B cell (primary cell): ENCODE measurements around the gene SMIM35. TPM values are rescaled to one million over a fixed set of nuclear protein-coding genes. Genes with fewer than 3 reads are reported as not detected.

Source experiments
- ATAC-seq: fragments of 200-7000 bp; cut with Tn5 transposase; one replicate; pipeline ENCODE4 v1.10.0; 2021; ENCODE audit warnings: low read depth, mild to moderate bottlenecking, moderate number of reproducible peaks, moderate library complexity
- CTCF ChIA-PET: fragments of 350-600 bp; sonication (Branson Sonifier 250); formaldehyde crosslinking; loops from one replicate; lab custom pipeline; 2021; ENCODE audit warnings: antibody characterized with exemption, inconsistent platforms; lab: Charles Lee
- POLR2A ChIA-PET: fragments of 350-600 bp; sonication (Branson Sonifier 250); formaldehyde crosslinking; loops from one replicate; lab custom pipeline; 2021; ENCODE audit warnings: antibody characterized with exemption; lab: Charles Lee
- DNase-seq: peaks from one replicate; pipeline ENCODE4 v3.0.0; 2013
- H2AFZ ChIP-seq: 2 replicates; pipeline ENCODE4 v1.6.1; 2012; ENCODE audit warnings: mild to moderate bottlenecking, low read depth, low read length; ENCODE audit not compliant: insufficient read depth, poor library complexity, severe bottlenecking
- H3K27ac ChIP-seq, 2 donors: 1 replicate in 1 of 2; 2 replicates in 1 of 2; pipeline ENCODE4 v1.5.1; 2012 to 2013; ENCODE audit warnings: low read length in 2 of 2, mild to moderate bottlenecking in 2 of 2, moderate library complexity in 1 of 2
- H3K27me3 ChIP-seq, 4 experiments: fragments of 200-600 bp in 1 of 4; sonication (generic) in 1 of 4; replicated peaks in 1 of 4; 1 replicate in 2 of 4; 2 replicates in 2 of 4; pipeline versions ENCODE4 v1.6.1 to v1.7.0; 2013 to 2016; ENCODE audit warnings: low read length in 3 of 4, mild to moderate bottlenecking in 2 of 4, mixed read lengths in 1 of 4, moderate library complexity in 1 of 4; ENCODE audit not compliant: insufficient read depth in 4 of 4, control insufficient read depth in 3 of 4; ENCODE audit errors: control extremely low read depth in 1 of 4
- H3K36me3 ChIP-seq, 2 experiments: replicated peaks in 1 of 2; 1 replicate in 1 of 2; 2 replicates in 1 of 2; pipeline versions ENCODE4 v1.6.1 to v1.7.1; 2013; ENCODE audit warnings: low read length in 1 of 2; ENCODE audit not compliant: insufficient read depth in 2 of 2, control insufficient read depth in 1 of 2; ENCODE audit errors: control extremely low read depth in 1 of 2, extremely low read depth in 1 of 2
- H3K4me1 ChIP-seq, 2 donors: fragments of 200-600 bp in 1 of 2; sonication (generic) in 1 of 2; 1 replicate in 1 of 2; 2 replicates in 1 of 2; pipeline versions ENCODE4 v1.5.1 to v1.6.1; 2013 to 2017; ENCODE audit warnings: low read length in 2 of 2; ENCODE audit not compliant: control insufficient read depth in 2 of 2, insufficient read depth in 2 of 2
- H3K4me2 ChIP-seq: replicated peaks from 2 replicates; pipeline ENCODE3; 2012; ENCODE audit warnings: mild to moderate bottlenecking, low read depth, low read length; ENCODE audit not compliant: poor library complexity, severe bottlenecking
- H3K4me3 ChIP-seq, 5 experiments: fragments of 200-600 bp in 1 of 5; sonication (generic) in 1 of 5; 1 replicate in 3 of 5; 2 replicates in 2 of 5; pipeline versions ENCODE4 v1.5.1 to v1.7.0; 2011 to 2016; ENCODE audit warnings: low read length in 4 of 5, mild to moderate bottlenecking in 4 of 5, low read depth in 2 of 5, control low read depth in 1 of 5, moderate library complexity in 1 of 5; ENCODE audit not compliant: insufficient read depth in 1 of 5; ENCODE audit errors: control extremely low read depth in 1 of 5, extremely low read depth in 1 of 5
- H3K79me2 ChIP-seq: fragments of 200-600 bp; sonication (generic); one replicate; pipeline ENCODE4 v1.6.0; 2016; ENCODE audit warnings: low read length; ENCODE audit not compliant: control insufficient read depth, insufficient read depth
- H3K9ac ChIP-seq: fragments of 200-600 bp; sonication (generic); 2 replicates; pipeline ENCODE4 v1.6.1; 2017; ENCODE audit warnings: mild to moderate bottlenecking, low read length, moderate library complexity
- H3K9me3 ChIP-seq, 3 donors: one replicate each; pipeline versions ENCODE4 v1.6.1 to v1.7.1; 2013; ENCODE audit warnings: low read length in 2 of 3; ENCODE audit not compliant: control insufficient read depth in 2 of 3, insufficient read depth in 1 of 3; ENCODE audit errors: control extremely low read depth in 1 of 3
- H4K20me1 ChIP-seq: 2 replicates; pipeline ENCODE4 v1.6.0; 2012; ENCODE audit warnings: mild to moderate bottlenecking, low read length; ENCODE audit not compliant: insufficient read depth, control insufficient read depth, poor library complexity, severe bottlenecking
- H3K27ac Mint-ChIP-seq: one replicate; pipeline ENCODE4 v1.8.0; 2021; ENCODE audit warnings: mixed read lengths
- H3K27me3 Mint-ChIP-seq: one replicate; pipeline ENCODE4 v1.8.0; 2021; ENCODE audit warnings: mixed read lengths
- H3K4me1 Mint-ChIP-seq: one replicate; pipeline ENCODE4 v1.8.0; 2021; ENCODE audit warnings: mixed read lengths
- H3K4me3 Mint-ChIP-seq: one replicate; pipeline ENCODE4 v1.8.0; 2021; ENCODE audit warnings: mixed read lengths
- H3K9me3 Mint-ChIP-seq: one replicate; pipeline ENCODE4 v1.8.0; 2022; ENCODE audit warnings: mixed read lengths; ENCODE audit not compliant: insufficient read depth
- CTCF ChIP-seq: fragments of 200-600 bp; IDR thresholded peaks from one replicate; pipeline ENCODE4 v1.8.0; 2022; ENCODE audit warnings: antibody characterized with exemption, mild to moderate bottlenecking
- EZH2 ChIP-seq: IDR thresholded peaks from 2 replicates; pipeline ENCODE4 v1.6.1; 2012; ENCODE audit warnings: borderline replicate concordance, low read depth, mild to moderate bottlenecking, moderate library complexity, low read length; ENCODE audit not compliant: insufficient read depth, poor library complexity, severe bottlenecking
- WGBS: methylation state at CpG from one replicate; pipeline ENCODE4 v1.1.5; 2013; ENCODE audit warnings: missing lambda C conversion rate; ENCODE audit not compliant: insufficient coverage; 5-methylcytosine and 5-hydroxymethylcytosine counted together
- intact Hi-C: fragments of 100-400 bp; cut with micrococcal nuclease; formaldehyde crosslinking; loops from one replicate; pipeline ENCODE4 v1.10.0; 2022
- polyA plus RNA-seq: library from polyadenylated mRNA; depleted of rRNA; stranded (reverse); fragments of >200 nt; gene quantifications from 2 replicates; pipeline ENCODE4 v1.2.3, GENCODE V29; 2012
- total RNA-seq, 2 donors: library from RNA; stranded (reverse); fragments of 120-200 nt in 1 of 2; gene quantifications; 1 replicate in 1 of 2; 2 replicates in 1 of 2; pipeline versions ENCODE4 v1.2.3 to v1.2.4, GENCODE V29; 2013 to 2022

The SMIM35 gene
- total and polyA plus RNA-seq, 2 donors (not counting 1 experiment from before 2014, with no cell fraction given) = 1.3 to 4.5 TPM

GRCh38 chr11:118088531-118088930 is 1.8 kb upstream of the SMIM35 start:
- Mint-ChIP-seq H3K27ac (no peak overlapping the region), H3K4me1 (peaks cover 14% of the 10 kb centered on the region), H3K27me3 (peaks cover 4% of the 10 kb centered on the region), H3K4me3 (no peak overlapping the region), H3K9me3 (peaks cover 4% of the 10 kb centered on the region)
- Histone ChIP-seq H3K9ac (no peak overlapping the region), H3K27ac (peak overlapping the region in 1 of 2 donors; percentile 25), H3K36me3 (no peaks in the 10 kb centered on the region), H4K20me1 (no peaks in the 10 kb centered on the region), H3K79me2 (no peaks in the 10 kb centered on the region), H3K9me3 (peaks cover 0 to 28% (median 18%) of the 10 kb centered on the region in 3 donors), H3K4me1 (peaks cover 11 to 15% of the 10 kb centered on the region in 2 donors), H2AFZ (no peak overlapping the region), H3K4me2 (peak overlapping the region; percentile 8), H3K4me3 (no peak overlapping the region), H3K27me3 (no peaks in the 10 kb centered on the region)
- CTCF ChIA-PET = interaction anchor here (1.0 to 1.3 kb wide), 2 partner anchors 16 to 35 kb away, joined by 4 read pairs; no protein-coding TSS in a partner anchor
- WGBS = 55% methylated on average over 2 of the region's 4 CpGs
- TF ChIP-seq CTCF (no peak), EZH2 (no peak)
- intact Hi-C loops = no loop called here
- POLR2A ChIA-PET = interaction anchor here (0.6 kb wide), 1 partner anchor 106 kb away, joined by 3 read pairs; no protein-coding TSS in a partner anchor
- ATAC-seq = peak; percentile 21
- DNase-seq = peak; percentile 27

- H3K27ac Mint-ChIP-seq = no peak overlapping the region
- Histone ChIP-seq H3K9me3 (peaks cover 0 to 28% (median 18%) of the 10 kb centered on the region in 3 donors), H3K4me2 (no peak overlapping the region), H3K4me3 (no peak overlapping the region), H3K4me1 (peaks cover 11 to 15% of the 10 kb centered on the region in 2 donors), H3K9ac (no peak overlapping the region), H3K27ac (no peak overlapping the region), H3K36me3 (no peaks in the 10 kb centered on the region), H2AFZ (no peak overlapping the region), H3K79me2 (no peaks in the 10 kb centered on the region), H3K27me3 (no peaks in the 10 kb centered on the region), H4K20me1 (no peaks in the 10 kb centered on the region)
- TF ChIP-seq CTCF = no peak
- no peak for TF ChIP-seq EZH2
- peaks cover 9% of the 10 kb centered on the region for H3K27me3 Mint-ChIP-seq
- intact Hi-C loops = no loop called here
- POLR2A ChIA-PET = no interaction called here
- H3K9me3 Mint-ChIP-seq = peaks cover 4% of the 10 kb centered on the region
- ATAC-seq (no peak), DNase-seq (no peak)
- 95% methylated on average over 2 of the region's 6 CpGs for WGBS
- peaks cover 14% of the 10 kb centered on the region for H3K4me1 Mint-ChIP-seq
- CTCF ChIA-PET = interaction anchor here (1.3 kb wide), 1 partner anchor 34 kb away, joined by 4 read pairs; no protein-coding TSS in a partner anchor
- no peak overlapping the region for H3K4me3 Mint-ChIP-seq
Observed at GRCh38 chr11:118087931-118088330, 1.2 kb upstream of the SMIM35 start.
